B cell (primary cell): Measurements from ENCODE around the gene TEX261. TPM values are rescaled to one million over a fixed set of nuclear protein-coding genes. Genes with fewer than 3 reads are reported as not detected.
"Not testable (repeated sequence)": the region's sequence is repeated elsewhere in the genome, so short reads cannot be mapped to it uniquely, and the experiment has no call there.

Experiments used
- ATAC-seq: fragments of 200-7000 bp; cut with Tn5 transposase; one replicate; pipeline ENCODE4 v1.10.0; 2021; ENCODE audit warnings: low read depth, mild to moderate bottlenecking, moderate number of reproducible peaks, moderate library complexity
- CTCF ChIA-PET: fragments of 350-600 bp; sonication (Branson Sonifier 250); formaldehyde crosslinking; loops from one replicate; lab custom pipeline; 2021; ENCODE audit warnings: antibody characterized with exemption, inconsistent platforms; lab: Charles Lee
- POLR2A ChIA-PET: fragments of 350-600 bp; sonication (Branson Sonifier 250); formaldehyde crosslinking; loops from one replicate; lab custom pipeline; 2021; ENCODE audit warnings: antibody characterized with exemption; lab: Charles Lee
- DNase-seq: peaks from one replicate; pipeline ENCODE4 v3.0.0; 2013
- H2AFZ ChIP-seq: 2 replicates; pipeline ENCODE4 v1.6.1; 2012; ENCODE audit warnings: mild to moderate bottlenecking, low read depth, low read length; ENCODE audit not compliant: insufficient read depth, poor library complexity, severe bottlenecking
- H3K27ac ChIP-seq, 2 donors: 1 replicate in 1 of 2; 2 replicates in 1 of 2; pipeline ENCODE4 v1.5.1; 2012 to 2013; ENCODE audit warnings: low read length in 2 of 2, mild to moderate bottlenecking in 2 of 2, moderate library complexity in 1 of 2
- H3K27me3 ChIP-seq, 4 experiments: fragments of 200-600 bp in 1 of 4; sonication (generic) in 1 of 4; replicated peaks in 1 of 4; 1 replicate in 2 of 4; 2 replicates in 2 of 4; pipeline versions ENCODE4 v1.6.1 to v1.7.0; 2013 to 2016; ENCODE audit warnings: low read length in 3 of 4, mild to moderate bottlenecking in 2 of 4, mixed read lengths in 1 of 4, moderate library complexity in 1 of 4; ENCODE audit not compliant: insufficient read depth in 4 of 4, control insufficient read depth in 3 of 4; ENCODE audit errors: control extremely low read depth in 1 of 4
- H3K36me3 ChIP-seq, 2 experiments: replicated peaks in 1 of 2; 1 replicate in 1 of 2; 2 replicates in 1 of 2; pipeline versions ENCODE4 v1.6.1 to v1.7.1; 2013; ENCODE audit warnings: low read length in 1 of 2; ENCODE audit not compliant: insufficient read depth in 2 of 2, control insufficient read depth in 1 of 2; ENCODE audit errors: control extremely low read depth in 1 of 2, extremely low read depth in 1 of 2
- H3K4me1 ChIP-seq, 2 donors: fragments of 200-600 bp in 1 of 2; sonication (generic) in 1 of 2; 1 replicate in 1 of 2; 2 replicates in 1 of 2; pipeline versions ENCODE4 v1.5.1 to v1.6.1; 2013 to 2017; ENCODE audit warnings: low read length in 2 of 2; ENCODE audit not compliant: control insufficient read depth in 2 of 2, insufficient read depth in 2 of 2
- H3K4me2 ChIP-seq: replicated peaks from 2 replicates; pipeline ENCODE3; 2012; ENCODE audit warnings: mild to moderate bottlenecking, low read depth, low read length; ENCODE audit not compliant: poor library complexity, severe bottlenecking
- H3K4me3 ChIP-seq, 5 experiments: fragments of 200-600 bp in 1 of 5; sonication (generic) in 1 of 5; 1 replicate in 3 of 5; 2 replicates in 2 of 5; pipeline versions ENCODE4 v1.5.1 to v1.7.0; 2011 to 2016; ENCODE audit warnings: low read length in 4 of 5, mild to moderate bottlenecking in 4 of 5, low read depth in 2 of 5, control low read depth in 1 of 5, moderate library complexity in 1 of 5; ENCODE audit not compliant: insufficient read depth in 1 of 5; ENCODE audit errors: control extremely low read depth in 1 of 5, extremely low read depth in 1 of 5
- H3K79me2 ChIP-seq: fragments of 200-600 bp; sonication (generic); one replicate; pipeline ENCODE4 v1.6.0; 2016; ENCODE audit warnings: low read length; ENCODE audit not compliant: control insufficient read depth, insufficient read depth
- H3K9ac ChIP-seq: fragments of 200-600 bp; sonication (generic); 2 replicates; pipeline ENCODE4 v1.6.1; 2017; ENCODE audit warnings: mild to moderate bottlenecking, low read length, moderate library complexity
- H3K9me3 ChIP-seq, 3 donors: one replicate each; pipeline versions ENCODE4 v1.6.1 to v1.7.1; 2013; ENCODE audit warnings: low read length in 2 of 3; ENCODE audit not compliant: control insufficient read depth in 2 of 3, insufficient read depth in 1 of 3; ENCODE audit errors: control extremely low read depth in 1 of 3
- H4K20me1 ChIP-seq: 2 replicates; pipeline ENCODE4 v1.6.0; 2012; ENCODE audit warnings: mild to moderate bottlenecking, low read length; ENCODE audit not compliant: insufficient read depth, control insufficient read depth, poor library complexity, severe bottlenecking
- H3K27ac Mint-ChIP-seq: one replicate; pipeline ENCODE4 v1.8.0; 2021; ENCODE audit warnings: mixed read lengths
- H3K27me3 Mint-ChIP-seq: one replicate; pipeline ENCODE4 v1.8.0; 2021; ENCODE audit warnings: mixed read lengths
- H3K4me1 Mint-ChIP-seq: one replicate; pipeline ENCODE4 v1.8.0; 2021; ENCODE audit warnings: mixed read lengths
- H3K4me3 Mint-ChIP-seq: one replicate; pipeline ENCODE4 v1.8.0; 2021; ENCODE audit warnings: mixed read lengths
- H3K9me3 Mint-ChIP-seq: one replicate; pipeline ENCODE4 v1.8.0; 2022; ENCODE audit warnings: mixed read lengths; ENCODE audit not compliant: insufficient read depth
- EZH2 ChIP-seq: IDR thresholded peaks from 2 replicates; pipeline ENCODE4 v1.6.1; 2012; ENCODE audit warnings: borderline replicate concordance, low read depth, mild to moderate bottlenecking, moderate library complexity, low read length; ENCODE audit not compliant: insufficient read depth, poor library complexity, severe bottlenecking
- WGBS: methylation state at CpG from one replicate; pipeline ENCODE4 v1.1.5; 2013; ENCODE audit warnings: missing lambda C conversion rate; ENCODE audit not compliant: insufficient coverage; 5-methylcytosine and 5-hydroxymethylcytosine counted together
- intact Hi-C: fragments of 100-400 bp; cut with micrococcal nuclease; formaldehyde crosslinking; loops from one replicate; pipeline ENCODE4 v1.10.0; 2022
- polyA plus RNA-seq: library from polyadenylated mRNA; depleted of rRNA; stranded (reverse); fragments of >200 nt; gene quantifications from 2 replicates; pipeline ENCODE4 v1.2.3, GENCODE V29; 2012
- total RNA-seq, 2 donors: library from RNA; stranded (reverse); fragments of 120-200 nt in 1 of 2; gene quantifications; 1 replicate in 1 of 2; 2 replicates in 1 of 2; pipeline versions ENCODE4 v1.2.3 to v1.2.4, GENCODE V29; 2013 to 2022

TEX261 gene
- total and polyA plus RNA-seq, 2 donors (not counting 1 experiment from before 2014, with no cell fraction given), result 29.0 to 56.4 TPM

GRCh38 chr2:70999362-70999761, 4.7 kb upstream of the TEX261 start:
- 0% methylated on average over 1 of the region's 2 CpGs for WGBS
- DNase-seq (no peak), ATAC-seq (no peak)
- Histone ChIP-seq H2AFZ (no peak overlapping the region), H3K4me1 (peaks cover 10 to 17% of the 10 kb centered on the region in 2 donors), H3K4me2 (no peak overlapping the region), H4K20me1 (peaks cover under 1% of the 10 kb centered on the region), H3K4me3 (no peak overlapping the region), H3K27ac (no peak overlapping the region), H3K27me3 (no peaks in the 10 kb centered on the region), H3K36me3 (no peaks in the 10 kb centered on the region), H3K9me3 (peaks cover 0 to 5% (median 0%) of the 10 kb centered on the region in 3 donors), H3K79me2 (peaks cover 13% of the 10 kb centered on the region), H3K9ac (no peak overlapping the region)
- Mint-ChIP-seq H3K9me3 (no peaks in the 10 kb centered on the region), H3K27me3 (peaks cover 5% of the 10 kb centered on the region), H3K4me3 (no peak overlapping the region), H3K27ac (no peak overlapping the region), H3K4me1 (peaks cover 15% of the 10 kb centered on the region)
- ChIA-PET CTCF (interaction anchor here (1.0 kb wide), 2 partner anchors 13 to 14 kb away, joined by 3 read pairs; no protein-coding TSS in a partner anchor), POLR2A (no interaction called here)
- intact Hi-C loops, result no loop called here
- no peak for TF ChIP-seq EZH2

GRCh38 chr2:70998885-70999284, 4.2 kb upstream of the TEX261 start:
- not testable (repeated sequence) for H3K4me3 ChIP-seq, H3K27ac Mint-ChIP-seq
- CTCF ChIA-PET, result interaction anchor here (0.9 to 1.0 kb wide), 2 partner anchors 13 to 14 kb away, joined by 3 read pairs; no protein-coding TSS in a partner anchor

More at GRCh38 chr2:70998885-70999284, 4.2 kb upstream of the TEX261 start:
- H2AFZ ChIP-seq, H3K9me3 Mint-ChIP-seq, POLR2A ChIA-PET, intact Hi-C loops, H3K27ac ChIP-seq, H3K27me3 ChIP-seq, H3K27me3 Mint-ChIP-seq, ATAC-seq, H3K36me3 ChIP-seq, H3K4me2 ChIP-seq, DNase-seq, H3K9ac ChIP-seq, H3K4me3 Mint-ChIP-seq, H3K9me3 ChIP-seq, H4K20me1 ChIP-seq: not testable (repeated sequence)
- H3K4me1 Mint-ChIP-seq, result peaks cover 18% of the 10 kb centered on the region
- Histone ChIP-seq H3K4me1 (peaks cover 12 to 21% of the 10 kb centered on the region in 2 donors), H3K79me2 (peaks cover 17% of the 10 kb centered on the region)
- no CpG with 5 or more reads among the region's 4 CpGs for WGBS
